CD4-positive, alpha-beta T cell treated with Interleukin-10 for 1 hour (primary cell): Measurements from ENCODE around the gene SEMA3C.

ENCODE experiments used
- DNase-seq: peaks from one replicate; pipeline ENCODE4 v3.0.0-alpha.2; 2020

The SEMA3C gene

GRCh38 chr7:80847027-80847426 lies 71.8 kb downstream of the SEMA3C start:
- DNase-seq = no peak

- DNase-seq = no peak
Observed at GRCh38 chr7:80844916-80845315, 73.9 kb downstream of the SEMA3C start.

DNA sequence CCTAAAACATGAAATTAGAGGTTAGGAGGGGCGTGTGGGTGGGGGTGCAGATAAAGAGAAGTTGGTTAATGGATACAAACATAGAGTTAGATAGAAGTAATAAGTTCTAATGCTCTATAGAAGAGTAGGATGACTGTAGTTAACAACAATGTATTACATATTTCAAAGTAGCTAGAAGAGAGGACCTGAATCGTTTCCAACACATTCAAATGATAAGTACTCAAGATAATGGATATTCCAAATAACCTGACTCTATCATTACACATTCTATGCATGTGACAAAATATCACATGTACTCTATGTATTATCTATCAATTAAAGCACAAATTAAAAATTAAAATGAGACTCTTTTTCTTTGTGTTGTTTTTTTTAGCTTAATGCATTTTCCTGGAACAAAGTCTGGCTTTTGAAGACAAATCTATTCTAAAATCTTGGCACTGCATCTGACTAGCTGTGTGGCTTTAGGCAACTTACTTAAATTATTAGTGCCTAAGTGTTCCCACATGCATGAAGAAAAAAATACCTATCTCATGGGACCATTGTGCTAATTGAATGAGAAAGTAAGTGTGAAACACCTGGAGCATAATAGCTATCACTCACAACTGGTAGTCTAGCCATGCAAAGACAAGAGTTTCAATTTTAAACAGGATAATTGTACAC lies 75.7 kb downstream of the SEMA3C start:
- no peak for DNase-seq

- no peak for DNase-seq
Observed at GRCh38 chr7:80842022-80842790, 76.6 kb downstream of the SEMA3C start.

DNA sequence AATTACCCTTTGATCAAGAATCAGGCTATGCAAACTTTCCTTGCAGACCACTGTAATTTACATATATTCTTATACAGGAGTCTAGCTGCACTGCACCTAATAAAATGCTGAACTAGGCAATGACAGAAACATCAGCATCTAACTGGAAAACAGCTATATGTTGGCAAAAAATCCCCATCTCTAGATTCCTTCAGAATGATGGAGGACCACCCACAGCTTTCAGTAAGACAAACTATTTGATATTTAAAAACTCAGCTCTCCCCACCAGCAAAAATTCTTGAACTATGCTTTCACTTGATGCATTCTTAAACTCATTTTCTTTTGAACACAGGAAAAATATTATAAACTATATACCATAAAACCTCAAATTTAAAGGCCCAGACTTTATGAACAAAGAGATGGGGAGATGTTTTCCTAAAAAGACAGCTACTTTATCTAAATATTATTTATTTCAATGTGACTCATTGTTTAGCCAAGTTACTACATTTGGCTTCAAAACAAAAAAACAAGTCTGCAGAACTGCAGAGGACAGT lies 77.4 kb downstream of the SEMA3C start:
- no peak for DNase-seq

DNA sequence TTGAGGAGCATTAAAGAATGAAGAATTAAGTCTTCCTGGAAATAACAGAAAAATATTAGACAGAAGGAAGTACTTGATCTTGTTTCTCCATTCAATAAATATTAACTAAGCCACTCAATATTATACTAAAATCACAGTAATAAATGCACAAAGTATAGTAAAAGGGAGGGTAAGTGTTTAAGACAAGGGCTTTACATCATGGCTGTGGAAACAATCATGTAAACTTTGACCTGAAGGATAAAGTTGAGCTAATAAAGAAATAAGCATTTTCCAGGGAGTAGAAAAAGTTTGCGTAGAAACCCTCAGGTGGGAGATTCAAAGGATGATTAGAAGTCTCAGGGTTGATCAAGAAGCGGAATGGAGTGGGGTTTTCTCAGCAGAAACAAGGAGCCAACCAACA lies 78.2 kb downstream of the SEMA3C start:
- DNase-seq = no peak

GRCh38 chr7:80839855-80840254 lies 79.0 kb downstream of the SEMA3C start:
- DNase-seq = no peak

DNA sequence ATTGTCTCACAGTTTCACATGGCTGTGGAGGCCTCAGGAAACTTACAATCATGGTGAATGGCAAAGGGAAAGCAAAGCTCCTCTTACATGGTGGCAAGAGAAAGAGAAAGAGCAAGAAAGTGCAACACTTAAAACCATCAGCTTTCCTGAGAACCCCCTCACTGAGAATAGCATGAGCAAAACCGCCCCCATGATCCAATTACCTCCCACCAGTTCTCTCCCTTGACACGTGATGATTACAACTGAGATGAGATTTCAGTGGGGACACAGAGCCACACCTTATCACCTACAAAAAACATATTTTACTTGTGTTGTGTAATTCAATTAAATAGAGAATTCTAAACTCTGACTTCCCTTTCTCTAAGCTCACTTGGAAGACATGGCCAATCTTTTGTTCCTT lies 80.2 kb downstream of the SEMA3C start:
- DNase-seq = no peak

DNA sequence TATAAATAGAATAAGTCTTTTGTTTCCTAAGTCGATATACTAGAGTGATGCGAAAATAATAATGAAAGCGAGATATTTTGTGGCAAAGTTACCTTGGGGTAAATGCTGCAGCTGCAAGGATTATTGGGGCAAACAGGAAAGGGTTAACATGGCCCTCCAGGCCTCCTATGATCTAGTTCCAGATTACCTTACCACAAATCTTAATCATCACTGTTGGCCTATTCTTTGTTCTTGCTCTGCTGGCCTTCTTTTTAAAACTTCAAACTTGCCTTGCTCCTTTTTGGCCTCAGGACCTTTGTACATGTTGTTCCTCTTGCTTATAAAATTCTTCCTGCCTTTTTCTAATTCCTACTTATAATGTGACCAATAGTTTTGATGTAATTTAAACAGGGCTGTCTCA lies 81.5 kb downstream of the SEMA3C start:
- DNase-seq = no peak

DNA sequence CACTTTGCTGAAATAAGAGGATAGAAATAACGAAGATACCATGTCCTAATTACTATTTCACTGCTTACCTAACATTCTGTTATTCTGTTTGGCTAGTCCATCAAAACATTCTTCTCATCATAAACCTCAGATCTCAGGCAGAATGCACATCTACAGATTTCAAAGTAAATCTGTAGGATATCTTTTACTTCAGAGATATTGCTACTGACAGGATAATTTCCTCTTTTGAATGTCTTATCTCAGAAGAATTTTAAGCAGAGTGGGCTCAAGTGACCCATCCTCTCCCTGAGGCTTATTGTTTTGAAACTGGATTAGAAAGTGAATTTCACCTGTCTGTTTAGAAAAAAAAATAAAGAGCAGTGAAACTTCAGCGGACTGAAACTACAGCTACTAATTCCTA lies 83.6 kb downstream of the SEMA3C start:
- no peak for DNase-seq

GRCh38 chr7:80833289-80834268 lies 85.3 kb downstream of the SEMA3C start:
- no peak for DNase-seq

DNA sequence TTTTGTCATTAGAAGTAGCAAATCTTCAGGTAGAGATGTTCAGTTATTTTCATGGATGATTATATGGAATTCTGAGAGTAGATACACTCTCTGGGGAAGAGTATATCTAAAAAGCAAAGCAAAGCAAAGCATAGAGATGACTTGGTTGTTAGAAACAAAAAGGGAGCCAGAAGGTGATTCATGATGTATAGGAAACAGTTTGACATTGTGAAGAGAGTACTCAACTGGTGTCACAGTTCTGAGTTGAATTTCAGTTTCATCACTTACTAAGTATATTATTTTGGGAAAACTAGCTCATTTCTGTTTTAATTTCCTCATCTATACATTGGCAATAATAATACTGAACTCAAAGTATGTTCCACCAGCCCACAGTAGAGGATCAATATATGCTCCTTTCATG lies 86.8 kb downstream of the SEMA3C start:
- no peak for DNase-seq

DNA sequence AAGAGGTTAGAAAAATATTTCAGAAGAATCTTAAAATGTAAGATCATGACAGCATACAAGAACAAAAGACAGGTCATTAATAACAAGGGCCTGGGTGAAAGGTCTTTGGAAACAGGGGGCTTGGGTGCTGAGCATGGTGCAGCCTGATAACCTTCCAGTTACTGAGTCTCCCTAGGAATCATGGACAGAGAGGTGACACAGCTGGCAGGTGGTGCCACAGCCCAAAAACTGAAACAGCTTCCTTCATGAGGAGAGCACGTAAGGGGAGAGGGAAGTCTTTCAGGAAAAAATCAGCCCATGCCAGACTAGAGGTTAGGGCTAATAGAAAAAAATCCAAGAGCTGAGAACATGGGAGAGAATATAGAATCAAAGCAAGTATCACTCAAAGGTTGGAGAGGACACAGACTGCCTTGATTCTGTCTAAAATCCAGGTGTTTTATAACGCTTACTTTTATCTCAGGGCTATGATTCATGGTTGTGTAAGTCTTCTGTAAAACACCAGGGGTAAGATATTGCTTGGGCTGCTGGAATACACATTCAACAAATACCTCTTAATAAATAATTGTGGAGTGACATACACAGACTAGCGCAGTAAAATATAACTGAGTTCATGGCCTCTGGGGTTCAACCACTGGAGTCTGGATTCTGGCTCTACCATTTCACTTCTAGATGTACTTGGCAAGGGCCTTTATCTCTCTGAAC lies 88.1 kb downstream of the SEMA3C start:
- no peak for DNase-seq

DNA sequence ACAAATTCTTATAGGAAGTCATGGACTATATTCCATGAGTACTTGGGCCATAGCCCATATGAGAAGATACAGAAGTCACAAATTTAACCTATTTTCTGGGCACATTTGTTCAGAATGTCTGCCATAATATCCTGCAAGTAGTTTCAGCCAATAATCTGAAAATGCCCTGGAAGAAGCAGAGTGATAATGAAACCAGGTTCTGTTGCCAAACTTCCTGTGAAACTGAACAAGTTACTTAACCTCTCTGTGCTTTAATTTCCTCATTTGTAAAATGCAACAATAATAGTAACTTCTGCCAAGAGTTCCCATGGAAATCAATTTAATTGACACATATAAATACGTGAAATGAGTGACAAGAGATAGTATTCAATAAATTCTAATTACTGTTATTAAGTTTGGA lies 88.8 kb downstream of the SEMA3C start:
- DNase-seq = no peak

DNA sequence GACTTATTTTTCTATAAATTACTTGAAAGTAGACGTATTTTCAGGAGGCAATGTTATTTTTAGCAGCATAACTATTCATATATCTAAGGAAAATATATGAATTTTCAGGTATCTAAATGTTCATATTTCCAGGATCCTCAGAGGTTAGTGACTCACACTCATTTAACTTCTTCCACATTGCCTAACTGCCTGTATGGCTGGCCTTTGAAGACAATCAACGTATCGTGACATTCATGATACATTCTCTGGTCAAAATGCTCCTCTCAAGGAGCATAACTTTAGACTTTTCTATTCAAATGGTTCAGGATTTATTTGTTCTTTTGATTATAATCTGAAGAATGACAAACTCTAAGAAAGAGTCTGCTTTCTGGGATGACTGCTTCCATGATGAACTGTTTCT lies 89.3 kb downstream of the SEMA3C start:
- no peak for DNase-seq

DNA sequence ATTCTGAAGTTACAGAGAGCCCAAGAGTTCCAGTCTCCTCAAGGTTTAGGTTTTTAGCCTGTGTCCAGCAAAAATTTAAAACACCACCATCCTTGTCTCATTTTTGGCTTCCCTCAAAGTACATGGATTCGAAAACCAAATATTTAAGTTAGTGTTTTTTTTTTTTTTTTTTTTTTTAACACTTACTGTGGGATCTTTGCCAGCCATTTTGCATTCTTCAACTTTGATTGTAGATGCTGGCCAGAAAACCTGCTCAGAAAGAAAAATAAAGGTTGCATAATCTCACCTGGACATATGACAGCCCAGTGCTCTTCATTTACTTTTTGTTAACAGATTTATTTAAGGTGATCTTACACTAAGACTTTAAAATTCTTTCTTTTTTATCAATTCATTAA lies 91.6 kb downstream of the SEMA3C start:
- DNase-seq = no peak

DNA sequence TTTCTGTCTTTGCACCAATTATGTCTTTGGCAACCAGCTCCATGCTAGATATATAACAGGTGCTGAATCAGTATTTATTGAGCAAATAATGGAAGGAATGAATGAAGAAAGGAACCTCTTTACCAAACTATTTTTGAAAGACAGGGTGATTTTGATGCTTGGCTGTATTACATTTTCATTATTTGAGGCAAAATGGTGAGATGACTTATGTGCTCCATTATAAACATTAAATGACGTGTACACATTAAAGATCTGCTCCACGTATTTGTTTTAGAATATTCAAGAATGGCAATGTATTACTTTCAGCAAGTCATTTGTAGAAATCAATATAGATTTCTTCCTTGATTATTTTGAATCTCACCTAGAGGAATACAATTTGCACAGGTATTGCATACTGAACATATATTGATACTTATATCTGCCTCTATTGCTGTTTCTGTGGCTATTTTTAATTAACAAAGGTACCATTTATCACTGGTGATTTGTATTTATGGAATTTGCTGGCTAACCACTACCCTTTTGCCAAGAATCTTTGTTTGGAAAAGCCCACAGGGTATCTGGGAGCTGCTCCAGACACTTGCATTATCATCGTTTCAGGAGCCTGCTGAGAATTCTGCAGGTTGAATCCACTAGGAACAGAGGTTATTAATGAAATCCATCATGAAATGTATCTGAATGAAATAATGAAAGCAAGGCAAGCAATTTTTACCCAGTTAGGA lies 92.2 kb downstream of the SEMA3C start:
- DNase-seq = no peak

DNA sequence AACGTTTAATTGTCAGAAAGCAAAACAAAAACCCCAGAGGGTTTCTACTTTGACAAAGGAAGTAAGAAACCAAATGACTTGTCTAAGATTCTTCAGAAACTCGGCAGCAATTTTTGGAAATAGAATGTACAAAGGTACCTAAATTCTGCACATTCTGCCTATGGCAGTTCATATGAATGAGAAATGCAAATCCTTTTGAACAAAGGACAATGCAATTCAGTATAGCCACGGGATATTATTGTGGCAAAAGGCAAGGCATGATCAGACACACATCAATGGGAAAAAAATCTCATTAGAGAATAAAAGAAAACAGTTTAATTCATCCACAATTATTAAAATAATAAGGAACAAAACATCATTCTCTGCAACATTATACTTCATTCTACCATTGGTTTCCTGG lies 93.4 kb downstream of the SEMA3C start:
- DNase-seq = no peak

GRCh38 chr7:80824253-80824652 lies 94.6 kb downstream of the SEMA3C start:
- no peak for DNase-seq

- DNase-seq = no peak
Observed at GRCh38 chr7:80823057-80823456, 95.8 kb downstream of the SEMA3C start.

DNA sequence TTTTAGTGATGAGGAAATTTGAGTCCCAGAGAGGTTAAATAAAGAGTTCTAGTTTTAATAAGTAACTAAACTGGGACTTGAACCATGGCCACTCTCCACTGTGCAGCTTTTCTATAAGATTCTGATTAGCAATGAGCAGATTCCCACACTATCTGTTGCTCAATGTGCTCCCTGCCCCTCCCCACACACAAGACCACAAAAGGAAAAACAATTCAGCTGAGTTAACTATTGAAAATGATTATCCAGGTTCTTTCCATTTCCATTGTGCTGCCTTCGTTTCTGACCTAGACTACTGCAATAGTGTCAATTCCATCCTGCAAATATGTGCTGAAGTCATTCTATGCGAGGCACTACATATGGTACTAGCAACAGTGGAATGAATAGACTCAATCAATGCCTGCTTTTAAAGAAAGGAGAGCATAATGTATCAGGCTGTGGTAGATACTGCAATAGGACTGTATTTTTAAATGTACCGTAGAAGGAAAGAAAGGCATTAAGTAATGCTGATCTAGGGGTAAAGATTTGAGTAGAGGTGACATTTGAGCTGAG lies 97.0 kb downstream of the SEMA3C start:
- DNase-seq = no peak

- no peak for DNase-seq
Observed at GRCh38 chr7:80819503-80819902, 99.3 kb downstream of the SEMA3C start.
